OCI-LY1 (cell line): ENCODE results near the gene FFAR2.

Experiments
- CTCF ChIP-seq: fragments of 200-600 bp; sonication (generic), shearing (Covaris generic); IDR thresholded peaks from 2 replicates; pipeline ENCODE4 v1.5.1; 2017; ENCODE audit warnings: mild to moderate bottlenecking, antibody characterized with exemption, low read length, moderate library complexity, mixed read lengths
- EZH2 ChIP-seq: fragments of 200-600 bp; sonication (generic), shearing (Covaris generic); IDR thresholded peaks from 2 replicates; pipeline ENCODE4 v1.8.0; 2017; ENCODE audit warnings: borderline replicate concordance, mixed run types, mild to moderate bottlenecking, antibody characterized with exemption, low read length, moderate library complexity, mixed read lengths

- no peak for TF ChIP-seq EZH2
- no peak for TF ChIP-seq CTCF
These were observed 11.3 kb upstream of the FFAR2 start for GRCh38 chr19:35436477-35437405.
